Heart left ventricle (tissue), 16 donors: ENCODE data around the gene ARHGEF11. TPM values are rescaled to one million over a fixed set of nuclear protein-coding genes. Genes with fewer than 3 reads are reported as not detected.

Experiments
- ATAC-seq, 4 donors: fragments of 200-7000 bp; cut with Tn5 transposase; one replicate each; pipeline ENCODE4 v1.9.1; 2020 to 2022; ENCODE audit warnings: moderate library complexity in 4 of 4, mild to moderate bottlenecking in 3 of 4, moderate number of reproducible peaks in 1 of 4
- DNase-seq, 5 donors: peaks; one replicate each; pipeline ENCODE4 v3.0.0-alpha.2; 2020
- H3K27ac ChIP-seq, 12 donors: fragments of 200-600 bp; sonication (generic) in 4 of 12; one replicate each; pipeline versions ENCODE4 v1.5.0 to v1.8.0; 2016 to 2022; ENCODE audit warnings: mild to moderate bottlenecking in 2 of 12
- H3K27me3 ChIP-seq, 9 donors: fragments of 200-600 bp; sonication (generic) in 2 of 9; one replicate each; pipeline versions ENCODE4 v1.5.1 to v1.8.0; 2016 to 2022; ENCODE audit warnings: mild to moderate bottlenecking in 3 of 9
- H3K36me3 ChIP-seq, 9 donors: fragments of 200-600 bp; sonication (generic) in 2 of 9; one replicate each; pipeline versions ENCODE4 v1.5.0 to v1.8.0; 2018 to 2022; ENCODE audit warnings: mild to moderate bottlenecking in 2 of 9
- H3K4me1 ChIP-seq, 12 donors: fragments of 200-600 bp; sonication (generic) in 4 of 12; one replicate each; pipeline versions ENCODE4 v1.5.0 to v1.8.0; 2016 to 2022; ENCODE audit warnings: mild to moderate bottlenecking in 3 of 12
- H3K4me3 ChIP-seq, 12 donors: fragments of 200-600 bp; sonication (generic) in 4 of 12; one replicate each; pipeline versions ENCODE4 v1.5.0 to v1.8.0; 2017 to 2022; ENCODE audit warnings: mild to moderate bottlenecking in 9 of 12, moderate library complexity in 4 of 12
- H3K9me3 ChIP-seq, 12 donors: fragments of 200-600 bp; sonication (generic) in 4 of 12; one replicate each; pipeline versions ENCODE4 v1.5.0 to v1.8.0; 2016 to 2022; ENCODE audit warnings: mild to moderate bottlenecking in 1 of 12
- CTCF ChIP-seq, 12 donors: fragments of 200-600 bp; sonication (generic) in 4 of 12; IDR thresholded peaks; one replicate each; pipeline versions ENCODE4 v1.5.0 to v1.8.0; 2018 to 2022; ENCODE audit warnings: antibody characterized with exemption in 12 of 12, mild to moderate bottlenecking in 5 of 12
- POLR2A ChIP-seq, 2 donors: fragments of 450-650 bp; IDR thresholded peaks; one replicate each; pipeline ENCODE4 v1.6.1; 2017; ENCODE audit warnings: antibody characterized with exemption in 2 of 2, mild to moderate bottlenecking in 2 of 2, moderate library complexity in 2 of 2
- WGBS, 4 donors: extraction: QIAGEN DNeasy Blood & Tissue Kit in 2 of 4; methylation state at CpG; one replicate each; pipeline versions ENCODE4 v1.1.5 to v1.1.7; 2013 to 2018; 5-methylcytosine and 5-hydroxymethylcytosine counted together
- intact Hi-C, 10 donors: fragments of 100-400 bp; cut with DNase I; formaldehyde crosslinking; loops; one replicate each; pipeline versions ENCODE4 v1.11.1 to v1.14.2; 2022
- polyA plus RNA-seq, 2 donors: library from polyadenylated mRNA; stranded (reverse); fragments of 200-250 nt; gene quantifications; one replicate each; pipeline ENCODE4 v1.2.3, GENCODE V29; 2013
- total RNA-seq, 9 donors: library from RNA; depleted of rRNA in 2 of 9; stranded (reverse); fragments of >200 nt in 2 of 9; fragmentation: NEBNext Ultra II Directional in 3 of 9; extraction: Animal tissue kit (Norgen Biotek cat#: 25700) in 3 of 9; gene quantifications; one replicate each; pipeline versions ENCODE4 v1.1.0 to v1.2.4, GENCODE V29; 2016 to 2023
- donor health status: ischemic (EF 13 %, LVEDD 7.1; RV severe dilation, severe dysfunction).
- donor health status: healthy with polysubstance abuse.
- donor health status: DM: no; HTN: yes; CAD: no.
- donor health status: DM: no; HTN: no; CAD: no.
- donor health status: ischemic (EF 25% LVEDD 6.9; RV normal size, moderate dysfunction).
- donor health status: ischemic (EF 25% LVEDD 5.7; RV mildly dilated, moderate dysfunction).
- donor health status: healthy.
- donor health status: DM: yes; HTN: yes; CAD: no.
- donor health status: ischemic (EF 35%, LVEDD 5.7; RV mildly dilated, moderate dysfunction).
- donor health status: nonischemic (EF 11% LVEDD 7.7; RV severe dilation, severe dysfunction).
- donor health status: DM: yes; HTN: yes; CAD: no.
- donor health status: PGD.
- donor health status: ischemic (EF 29% LVEDD 5.4; RV normal size, mild dysfunction).
- donor health status: nonischemic (EF 23%, LVEDD 6.1; RV moderate dilation, normal function).

The ARHGEF11 gene
- total and polyA plus RNA-seq, 11 donors: 12.2 to 44.1 (median 30.0) TPM

GRCh38 chr1:156898161-156898566 is 147.4 kb downstream of the ARHGEF11 start:
- H3K4me1 ChIP-seq: peaks cover 3 to 96% (median 77%) of the 10 kb centered on the region in 12 donors
- ATAC-seq: peak; percentile 37 to 65 (median 48)
- no peaks in the 10 kb centered on the region for H3K9me3 ChIP-seq
- 25 to 43% (median 37%) methylated on average over 5 to 13 of the region's 13 CpGs for WGBS, 4 donors
- H3K27me3 ChIP-seq: peaks cover 0 to 18% (median 0%) of the 10 kb centered on the region in 9 donors
- H3K27ac ChIP-seq: peak overlapping the region; percentile 49 to 99 (median 90)
- DNase-seq: peak; percentile 60 to 87 (median 71)
- intact Hi-C loops: loop anchor here in 1 of 10 donors (10.0 kb wide), 1 partner anchor 213 kb away; no protein-coding TSS in a partner anchor
- H3K36me3 ChIP-seq: no peaks in the 10 kb centered on the region
- TF ChIP-seq POLR2A (IDR thresholded peaks at IDR 0.05) (no peak), CTCF (IDR thresholded peaks at IDR 0.05) (no peak)
- H3K4me3 ChIP-seq: peak overlapping the region in 8 of 12 donors; percentile 10 to 61 (median 32)

- Histone ChIP-seq H3K27me3 (peaks cover 0 to 22% (median 0%) of the 10 kb centered on the region in 9 donors), H3K36me3 (no peaks in the 10 kb centered on the region), H3K9me3 (no peaks in the 10 kb centered on the region), H3K4me1 (peaks cover 3 to 96% (median 80%) of the 10 kb centered on the region in 12 donors), H3K4me3 (peak overlapping the region in 8 of 12 donors; percentile 10 to 91 (median 32)), H3K27ac (peak overlapping the region; percentile 49 to 99 (median 91))
- WGBS, 4 donors: 59 to 71% (median 70%) methylated on average over 10 to 14 of the region's 14 CpGs
- intact Hi-C loops: loop anchor here in 1 of 10 donors (10.0 kb wide), 1 partner anchor 212 kb away; no protein-coding TSS in a partner anchor
- DNase-seq (peak in 1 of 5 donors; percentile 57), ATAC-seq (no peak)
- TF ChIP-seq CTCF (IDR thresholded peaks at IDR 0.05) (no peak), POLR2A (IDR thresholded peaks at IDR 0.05) (no peak)
Observed at GRCh38 chr1:156897078-156897825, 148.3 kb downstream of the ARHGEF11 start.

- peak in 3 of 5 donors; percentile 49 to 62 (median 60) for DNase-seq
- H3K4me3 ChIP-seq: peak overlapping the region in 7 of 12 donors; percentile 13 to 91 (median 38)
- 65 to 80% (median 72%) methylated on average over 11 to 16 of the region's 16 CpGs for WGBS, 4 donors
- TF ChIP-seq POLR2A (IDR thresholded peaks at IDR 0.05) (no peak), CTCF (IDR thresholded peaks at IDR 0.05) (no peak)
- H3K27me3 ChIP-seq: peaks cover 0 to 24% (median 0%) of the 10 kb centered on the region in 9 donors
- H3K4me1 ChIP-seq: peaks cover 3 to 96% (median 79%) of the 10 kb centered on the region in 12 donors
- intact Hi-C loops: loop anchor here in 1 of 10 donors (10.0 kb wide), 1 partner anchor 212 kb away; no protein-coding TSS in a partner anchor
- no peak for ATAC-seq
- no peaks in the 10 kb centered on the region for H3K9me3 ChIP-seq
- H3K27ac ChIP-seq: peak overlapping the region in 11 of 12 donors; percentile 61 to 99 (median 91)
- H3K36me3 ChIP-seq: no peaks in the 10 kb centered on the region
Observed at GRCh38 chr1:156896490-156897033, 149.0 kb downstream of the ARHGEF11 start.

- WGBS, 4 donors: 78 to 93% (median 82%) methylated on average over 6 of the region's 6 CpGs
- peak overlapping the region in 9 of 12 donors; percentile 7 to 91 (median 75) for H3K4me3 ChIP-seq
Observed at GRCh38 chr1:156895927-156896326, 149.6 kb downstream of the ARHGEF11 start.

More at GRCh38 chr1:156895927-156896326, 149.6 kb downstream of the ARHGEF11 start:
- ATAC-seq (no peak), DNase-seq (peak in 1 of 5 donors; percentile 8)
- TF ChIP-seq CTCF (IDR thresholded peaks at IDR 0.05) (no peak), POLR2A (IDR thresholded peaks at IDR 0.05) (no peak)
- Histone ChIP-seq H3K27me3 (peaks cover 0 to 28% (median 0%) of the 10 kb centered on the region in 9 donors), H3K27ac (peak overlapping the region; percentile 80 to 99 (median 93)), H3K4me1 (peaks cover 3 to 90% (median 72%) of the 10 kb centered on the region in 12 donors), H3K36me3 (no peaks in the 10 kb centered on the region), H3K9me3 (no peaks in the 10 kb centered on the region)
- intact Hi-C loops: loop anchor here in 1 of 10 donors (2.0 to 10.0 kb wide), 2 partner anchors 25 to 211 kb away; partner anchors contain the start of gene LRRC71
